CD4-positive, alpha-beta memory T cell (primary cell): ENCODE results near the gene HEXB. TPM values are rescaled to one million over a fixed set of nuclear protein-coding genes. Genes with fewer than 3 reads are reported as not detected.

Source experiments
- CTCF ChIA-PET: fragments of 350-600 bp; sonication (Branson Sonifier 250); formaldehyde crosslinking; loops from one replicate; lab custom pipeline; 2021; ENCODE audit warnings: inconsistent platforms; ENCODE audit not compliant: partially characterized antibody; lab: Charles Lee
- POLR2A ChIA-PET: fragments of 350-600 bp; sonication (Branson Sonifier 250); formaldehyde crosslinking; loops from one replicate; lab custom pipeline; 2021; ENCODE audit not compliant: partially characterized antibody; lab: Charles Lee
- DNase-seq, 5 donors: peaks; one replicate each; pipeline versions ENCODE4 v3.0.0 to v3.0.0-alpha.2; 2020 to 2022; ENCODE audit warnings: mixed read lengths in 1 of 5
- H3K27ac ChIP-seq: one replicate; pipeline ENCODE4 v1.7.0; 2013; ENCODE audit warnings: low read depth, low read length
- H3K27me3 ChIP-seq: 2 replicates; pipeline ENCODE4 v1.7.0; 2013; ENCODE audit warnings: mild to moderate bottlenecking, low read length, moderate library complexity; ENCODE audit not compliant: insufficient read depth
- H3K36me3 ChIP-seq: 2 replicates; pipeline ENCODE4 v1.7.0; 2013; ENCODE audit warnings: mild to moderate bottlenecking, low read length, moderate library complexity; ENCODE audit not compliant: insufficient read depth
- H3K4me1 ChIP-seq: 2 replicates; pipeline ENCODE4 v1.7.0; 2013; ENCODE audit warnings: mild to moderate bottlenecking, low read length, moderate library complexity; ENCODE audit not compliant: insufficient read depth
- H3K4me3 ChIP-seq, 2 donors: one replicate each; pipeline ENCODE4 v1.7.0; 2013; ENCODE audit warnings: low read length in 2 of 2, mild to moderate bottlenecking in 1 of 2
- H3K9me3 ChIP-seq, 2 donors: one replicate each; pipeline ENCODE4 v1.7.0; 2013; ENCODE audit warnings: low read length in 2 of 2, control low read depth in 1 of 2; ENCODE audit not compliant: control insufficient read depth in 1 of 2
- H3K27ac Mint-ChIP-seq, 7 donors: one replicate each; pipeline ENCODE4 v1.8.0; 2020 to 2021; ENCODE audit warnings: mixed read lengths in 7 of 7, mild to moderate bottlenecking in 6 of 7, inconsistent platforms in 3 of 7, moderate library complexity in 3 of 7
- H3K27me3 Mint-ChIP-seq, 2 donors: one replicate each; pipeline ENCODE4 v1.8.0; 2020 to 2021; ENCODE audit warnings: mixed read lengths in 2 of 2
- H3K36me3 Mint-ChIP-seq, 2 donors: one replicate each; pipeline ENCODE4 v1.8.0; 2020 to 2021; ENCODE audit warnings: mixed read lengths in 2 of 2, inconsistent platforms in 1 of 2, mild to moderate bottlenecking in 1 of 2
- H3K4me1 Mint-ChIP-seq, 4 donors: one replicate each; pipeline ENCODE4 v1.8.0; 2020 to 2021; ENCODE audit warnings: mixed read lengths in 4 of 4, mild to moderate bottlenecking in 1 of 4
- H3K4me3 Mint-ChIP-seq, 8 donors: one replicate each; pipeline ENCODE4 v1.8.0; 2020 to 2021; ENCODE audit warnings: mixed read lengths in 8 of 8, mild to moderate bottlenecking in 7 of 8, moderate library complexity in 6 of 8, inconsistent platforms in 3 of 8
- H3K9me3 Mint-ChIP-seq, 8 donors: one replicate each; pipeline ENCODE4 v1.8.0; 2020 to 2021; ENCODE audit warnings: mixed read lengths in 8 of 8, mild to moderate bottlenecking in 5 of 8, inconsistent platforms in 3 of 8, moderate library complexity in 1 of 8
- intact Hi-C: fragments of 100-400 bp; cut with micrococcal nuclease; formaldehyde crosslinking; loops from one replicate; pipeline ENCODE4 v1.15.1; 2023
- polyA plus RNA-seq, 2 donors: library from polyadenylated mRNA; unstranded; fragments of 300-500 nt; fragmentation: Illumina TruSeq; gene quantifications; one replicate each; pipeline ENCODE4 v1.2.3, GENCODE V29; 2021
- total RNA-seq, 2 experiments: library from RNA; stranded (reverse); gene quantifications; one replicate each; pipeline ENCODE4 v1.2.3, GENCODE V29; 2021

The HEXB gene
- total and polyA plus RNA-seq, 4 experiments from 2014 or later: 62.3 to 200 (median 81.8) TPM

- Mint-ChIP-seq H3K36me3 (no peaks in the 10 kb centered on the region), H3K4me3 (no peak overlapping the region), H3K27me3 (peaks cover 6 to 11% of the 10 kb centered on the region in 2 donors), H3K27ac (no peak overlapping the region), H3K9me3 (no peaks in the 10 kb centered on the region), H3K4me1 (no peaks in the 10 kb centered on the region)
- ChIA-PET POLR2A (no interaction called here), CTCF (interaction anchor here (0.6 kb wide), 1 partner anchor 8 kb away, joined by 3 read pairs; no protein-coding TSS in a partner anchor)
- no peak overlapping the region for H3K27ac ChIP-seq
- intact Hi-C loops: no loop called here
- H3K4me1 ChIP-seq: no peaks in the 10 kb centered on the region
- DNase-seq: no peak
- no peaks in the 10 kb centered on the region for H3K27me3 ChIP-seq
- H3K36me3 ChIP-seq: no peaks in the 10 kb centered on the region
- H3K4me3 ChIP-seq: no peak overlapping the region
- no peaks in the 10 kb centered on the region for H3K9me3 ChIP-seq
Observed at GRCh38 chr5:74657165-74657564, 27.9 kb upstream of the HEXB start.

DNA sequence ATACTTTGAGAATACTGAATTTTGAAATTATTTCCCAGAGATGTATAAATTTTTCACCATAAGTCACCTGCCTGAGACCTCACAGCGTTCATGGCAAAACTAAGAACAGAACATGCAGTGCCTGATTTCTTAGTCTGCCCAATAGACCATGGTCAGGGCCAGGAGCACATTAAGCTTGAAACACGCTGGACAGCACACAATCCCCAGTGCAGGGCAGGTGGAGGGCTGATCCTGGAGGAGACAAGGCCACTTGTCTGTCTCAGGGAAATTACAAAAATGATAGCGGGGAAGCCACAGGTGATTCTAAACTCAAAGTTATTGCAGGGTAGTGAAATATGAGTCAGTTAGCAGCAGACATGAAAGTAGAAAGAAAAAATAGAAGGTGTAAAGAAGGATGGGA is 25.9 kb upstream of the HEXB start:
- Histone ChIP-seq H3K27ac (no peak overlapping the region), H3K9me3 (no peaks in the 10 kb centered on the region), H3K4me1 (no peaks in the 10 kb centered on the region), H3K36me3 (no peaks in the 10 kb centered on the region), H3K27me3 (no peaks in the 10 kb centered on the region), H3K4me3 (no peak overlapping the region)
- POLR2A ChIA-PET: no interaction called here
- Mint-ChIP-seq H3K27me3 (peaks cover 8 to 11% of the 10 kb centered on the region in 2 donors), H3K4me3 (no peak overlapping the region), H3K27ac (no peak overlapping the region), H3K9me3 (no peaks in the 10 kb centered on the region), H3K4me1 (no peaks in the 10 kb centered on the region), H3K36me3 (no peaks in the 10 kb centered on the region)
- CTCF ChIA-PET: interaction anchor here (1.5 to 1.6 kb wide), 2 partner anchors 9 to 12 kb away, joined by 5 to 9 read pairs; no protein-coding TSS in a partner anchor
- no peak for DNase-seq
- intact Hi-C loops: no loop called here

DNA sequence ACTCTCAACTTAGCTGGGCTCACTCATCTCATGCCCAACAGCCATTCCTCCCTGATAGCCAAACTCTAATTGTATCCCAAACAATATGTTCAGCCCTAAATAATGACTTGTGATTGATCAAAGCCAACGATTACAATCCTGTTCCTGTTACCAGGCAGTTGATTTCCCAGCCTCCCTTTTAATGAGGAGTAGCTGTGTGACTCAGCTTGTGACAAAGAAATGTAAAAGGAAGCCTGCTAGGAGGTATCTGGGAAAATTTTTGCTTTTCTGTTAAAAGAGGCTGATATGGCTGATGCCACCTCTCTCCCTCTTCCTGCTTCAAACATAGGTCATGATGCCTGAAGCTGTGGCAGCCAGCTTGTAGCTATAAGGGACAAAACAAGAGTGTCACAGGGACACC is 24.9 kb upstream of the HEXB start:
- ChIA-PET POLR2A (no interaction called here), CTCF (interaction anchor here (1.0 to 1.6 kb wide), 3 partner anchors 11 to 14 kb away, joined by 3 to 7 read pairs (median 5); no protein-coding TSS in a partner anchor)
- no peak for DNase-seq
- H3K4me3 ChIP-seq: no peak overlapping the region
- H3K27me3 ChIP-seq: no peaks in the 10 kb centered on the region
- H3K9me3 Mint-ChIP-seq: no peaks in the 10 kb centered on the region
- H3K27ac Mint-ChIP-seq: no peak overlapping the region
- H3K4me3 Mint-ChIP-seq: no peak overlapping the region
- H3K4me1 Mint-ChIP-seq: no peaks in the 10 kb centered on the region
- no peaks in the 10 kb centered on the region for H3K36me3 ChIP-seq
- H3K9me3 ChIP-seq: no peaks in the 10 kb centered on the region
- no peaks in the 10 kb centered on the region for H3K4me1 ChIP-seq
- intact Hi-C loops: no loop called here
- H3K36me3 Mint-ChIP-seq: no peaks in the 10 kb centered on the region
- H3K27me3 Mint-ChIP-seq: peaks cover 8 to 15% of the 10 kb centered on the region in 2 donors
- H3K27ac ChIP-seq: no peak overlapping the region

DNA sequence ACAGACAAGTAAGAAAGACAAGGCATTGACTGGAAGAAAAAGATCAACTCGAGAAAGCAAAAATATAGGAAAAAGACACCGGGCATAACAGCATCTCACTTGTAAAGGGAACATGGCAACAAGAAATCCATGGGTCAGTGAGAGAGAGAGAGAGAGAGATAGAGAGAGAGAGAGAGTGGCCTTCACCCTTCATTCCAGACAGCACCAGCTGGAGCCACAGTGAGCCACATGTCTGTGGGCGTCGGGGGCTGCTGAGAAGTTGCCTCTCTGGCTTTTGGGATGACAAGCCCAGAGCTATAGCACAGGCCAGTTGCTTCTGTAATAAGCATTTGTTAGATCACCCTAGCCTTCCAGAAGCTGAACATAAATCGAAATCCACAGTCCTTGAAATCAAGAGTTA is 24.2 kb upstream of the HEXB start:
- no peak for DNase-seq
- Histone ChIP-seq H3K9me3 (no peaks in the 10 kb centered on the region), H3K4me1 (no peaks in the 10 kb centered on the region), H3K36me3 (no peaks in the 10 kb centered on the region), H3K4me3 (no peak overlapping the region), H3K27me3 (no peaks in the 10 kb centered on the region), H3K27ac (no peak overlapping the region)
- H3K9me3 Mint-ChIP-seq: no peaks in the 10 kb centered on the region
- peaks cover 8 to 15% of the 10 kb centered on the region in 2 donors for H3K27me3 Mint-ChIP-seq
- H3K36me3 Mint-ChIP-seq: no peaks in the 10 kb centered on the region
- H3K4me1 Mint-ChIP-seq: no peaks in the 10 kb centered on the region
- POLR2A ChIA-PET: no interaction called here
- H3K27ac Mint-ChIP-seq: no peak overlapping the region
- H3K4me3 Mint-ChIP-seq: no peak overlapping the region
- CTCF ChIA-PET: interaction anchor here (0.9 to 1.8 kb wide), 4 partner anchors 11 to 758 kb away, joined by 3 to 11 read pairs (median 5); no protein-coding TSS in a partner anchor
- intact Hi-C loops: no loop called here

DNA sequence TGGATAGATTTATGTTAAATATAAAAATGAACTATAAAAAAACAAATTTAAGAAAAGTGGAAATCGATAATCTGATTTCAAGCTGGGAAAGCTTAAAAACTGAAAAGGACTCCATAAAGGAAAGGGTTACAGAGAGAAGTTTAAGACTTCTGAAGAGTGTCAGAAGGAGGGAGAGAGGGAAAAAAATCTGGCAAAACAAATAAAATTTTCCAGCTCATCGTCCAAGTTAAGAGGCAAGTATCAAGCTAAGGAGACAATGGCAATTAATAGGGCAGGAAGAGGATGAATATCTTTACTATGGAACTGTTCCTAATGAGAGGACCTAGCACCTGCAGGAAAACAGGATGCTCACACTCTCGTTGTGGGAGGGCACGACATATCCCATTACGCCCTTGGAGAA is 20.5 kb upstream of the HEXB start:
- POLR2A ChIA-PET: no interaction called here
- Histone ChIP-seq H3K4me1 (no peaks in the 10 kb centered on the region), H3K4me3 (no peak overlapping the region), H3K36me3 (no peaks in the 10 kb centered on the region), H3K9me3 (no peaks in the 10 kb centered on the region), H3K27ac (no peak overlapping the region), H3K27me3 (no peaks in the 10 kb centered on the region)
- CTCF ChIA-PET: interaction anchor here (1.2 to 1.7 kb wide), 2 partner anchors 9 to 15 kb away, joined by 4 to 5 read pairs; no protein-coding TSS in a partner anchor
- Mint-ChIP-seq H3K4me1 (no peaks in the 10 kb centered on the region), H3K4me3 (no peak overlapping the region), H3K9me3 (no peaks in the 10 kb centered on the region), H3K27ac (no peak overlapping the region), H3K27me3 (peaks cover 8 to 11% of the 10 kb centered on the region in 2 donors), H3K36me3 (no peaks in the 10 kb centered on the region)
- DNase-seq: no peak
- intact Hi-C loops: no loop called here

GRCh38 chr5:74665273-74665672 is 19.8 kb upstream of the HEXB start:
- Histone ChIP-seq H3K9me3 (no peaks in the 10 kb centered on the region), H3K4me1 (no peaks in the 10 kb centered on the region), H3K36me3 (no peaks in the 10 kb centered on the region), H3K27me3 (no peaks in the 10 kb centered on the region), H3K4me3 (no peak overlapping the region), H3K27ac (no peak overlapping the region)
- peaks cover 11 to 14% of the 10 kb centered on the region in 2 donors for H3K27me3 Mint-ChIP-seq
- intact Hi-C loops: no loop called here
- DNase-seq: no peak
- POLR2A ChIA-PET: no interaction called here
- CTCF ChIA-PET: no interaction called here
- H3K4me1 Mint-ChIP-seq: no peaks in the 10 kb centered on the region
- H3K4me3 Mint-ChIP-seq: no peak overlapping the region
- H3K27ac Mint-ChIP-seq: no peak overlapping the region
- H3K9me3 Mint-ChIP-seq: no peaks in the 10 kb centered on the region
- no peaks in the 10 kb centered on the region for H3K36me3 Mint-ChIP-seq

DNA sequence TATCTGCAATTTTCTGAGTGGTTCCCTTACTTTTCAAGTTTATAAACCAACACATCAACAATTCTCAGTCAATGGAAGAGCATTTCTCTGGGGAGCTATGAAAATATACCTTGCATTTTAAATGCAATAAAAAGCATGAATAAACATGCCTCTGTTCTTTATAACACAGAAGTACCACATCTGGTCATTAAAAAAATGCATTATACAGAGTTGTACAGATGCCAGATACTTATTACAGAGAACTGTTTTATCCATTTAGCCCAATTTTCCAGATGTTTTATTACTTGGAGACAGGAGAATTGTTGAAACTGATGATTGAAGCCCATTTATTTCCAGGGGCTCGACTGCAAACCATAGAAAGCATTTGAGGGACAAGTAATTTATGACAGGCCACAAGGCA is 19.2 kb upstream of the HEXB start:
- Mint-ChIP-seq H3K4me3 (no peak overlapping the region), H3K9me3 (no peaks in the 10 kb centered on the region), H3K4me1 (no peaks in the 10 kb centered on the region), H3K27ac (no peak overlapping the region), H3K36me3 (no peaks in the 10 kb centered on the region), H3K27me3 (peaks cover 8 to 11% of the 10 kb centered on the region in 2 donors)
- H3K4me1 ChIP-seq: no peaks in the 10 kb centered on the region
- intact Hi-C loops: no loop called here
- ChIA-PET CTCF (no interaction called here), POLR2A (no interaction called here)
- no peaks in the 10 kb centered on the region for H3K27me3 ChIP-seq
- no peak overlapping the region for H3K27ac ChIP-seq
- H3K9me3 ChIP-seq: no peaks in the 10 kb centered on the region
- H3K4me3 ChIP-seq: no peak overlapping the region
- H3K36me3 ChIP-seq: no peaks in the 10 kb centered on the region
- DNase-seq: no peak
